GM12873 (cell line): Measurements from ENCODE around the gene OTUB1.

Source experiments
- TF ChIP-seq, protein P1 (sequence below): IDR thresholded peaks from 2 replicates; pipeline ENCODE4 v1.5.1; 2012; ENCODE audit warnings: low read depth, mild to moderate bottlenecking, moderate library complexity, low read length, control low read depth; ENCODE audit not compliant: insufficient read depth; ENCODE audit errors: missing control alignments

OTUB1 gene

DNA sequence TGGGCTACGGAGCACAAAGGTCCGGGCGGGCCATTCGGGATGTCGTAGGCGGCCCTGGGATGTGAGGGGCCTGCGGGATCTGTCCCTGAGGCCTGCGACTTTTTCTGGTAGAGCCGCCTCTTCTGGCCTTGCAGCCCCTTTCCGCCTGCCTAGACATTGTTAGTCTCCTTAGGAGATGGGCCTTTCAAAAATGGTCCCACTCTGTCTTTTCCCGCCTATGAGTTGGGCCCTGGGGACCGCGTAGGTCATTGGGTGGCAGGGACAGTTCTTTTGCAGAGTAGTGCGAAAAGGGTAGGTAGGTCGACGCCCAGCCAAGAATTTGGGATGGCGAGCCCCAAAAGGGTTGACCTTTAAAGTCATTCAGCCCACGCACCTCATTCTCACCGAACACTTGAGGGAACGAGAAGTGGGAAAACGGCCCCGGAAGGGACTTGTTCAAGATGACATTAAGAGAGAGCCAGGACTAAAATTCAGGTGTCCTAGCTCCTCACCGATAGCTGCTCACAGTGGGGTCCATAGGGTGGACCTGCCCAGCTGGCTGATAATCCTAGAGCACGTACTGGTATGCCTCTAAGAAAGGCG, 785 bp downstream of the OTUB1 start:
- TF ChIP-seq, protein P1, sequence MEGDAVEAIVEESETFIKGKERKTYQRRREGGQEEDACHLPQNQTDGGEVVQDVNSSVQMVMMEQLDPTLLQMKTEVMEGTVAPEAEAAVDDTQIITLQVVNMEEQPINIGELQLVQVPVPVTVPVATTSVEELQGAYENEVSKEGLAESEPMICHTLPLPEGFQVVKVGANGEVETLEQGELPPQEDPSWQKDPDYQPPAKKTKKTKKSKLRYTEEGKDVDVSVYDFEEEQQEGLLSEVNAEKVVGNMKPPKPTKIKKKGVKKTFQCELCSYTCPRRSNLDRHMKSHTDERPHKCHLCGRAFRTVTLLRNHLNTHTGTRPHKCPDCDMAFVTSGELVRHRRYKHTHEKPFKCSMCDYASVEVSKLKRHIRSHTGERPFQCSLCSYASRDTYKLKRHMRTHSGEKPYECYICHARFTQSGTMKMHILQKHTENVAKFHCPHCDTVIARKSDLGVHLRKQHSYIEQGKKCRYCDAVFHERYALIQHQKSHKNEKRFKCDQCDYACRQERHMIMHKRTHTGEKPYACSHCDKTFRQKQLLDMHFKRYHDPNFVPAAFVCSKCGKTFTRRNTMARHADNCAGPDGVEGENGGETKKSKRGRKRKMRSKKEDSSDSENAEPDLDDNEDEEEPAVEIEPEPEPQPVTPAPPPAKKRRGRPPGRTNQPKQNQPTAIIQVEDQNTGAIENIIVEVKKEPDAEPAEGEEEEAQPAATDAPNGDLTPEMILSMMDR, result no peak

DNA sequence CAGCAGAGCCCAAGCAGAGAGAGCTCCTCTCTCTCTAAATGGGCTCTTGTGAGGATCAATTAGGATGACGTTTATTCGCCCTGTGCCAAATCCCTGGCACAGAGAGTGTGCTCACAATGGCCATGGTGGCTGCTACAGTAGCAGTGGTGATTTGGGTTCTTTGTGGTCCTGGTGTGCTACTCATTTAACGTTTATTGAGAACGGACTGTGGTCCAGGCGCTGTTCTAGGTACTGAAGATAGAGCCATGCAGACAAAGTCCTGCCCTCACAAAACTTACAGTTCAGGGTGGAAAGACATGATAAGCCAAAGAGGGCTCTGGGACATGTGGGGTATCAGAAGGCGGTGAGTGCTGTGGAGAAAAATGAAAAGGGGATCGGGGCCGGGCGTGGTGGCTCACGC, 5.3 kb downstream of the OTUB1 start:
- TF ChIP-seq, protein P1, result no peak

DNA sequence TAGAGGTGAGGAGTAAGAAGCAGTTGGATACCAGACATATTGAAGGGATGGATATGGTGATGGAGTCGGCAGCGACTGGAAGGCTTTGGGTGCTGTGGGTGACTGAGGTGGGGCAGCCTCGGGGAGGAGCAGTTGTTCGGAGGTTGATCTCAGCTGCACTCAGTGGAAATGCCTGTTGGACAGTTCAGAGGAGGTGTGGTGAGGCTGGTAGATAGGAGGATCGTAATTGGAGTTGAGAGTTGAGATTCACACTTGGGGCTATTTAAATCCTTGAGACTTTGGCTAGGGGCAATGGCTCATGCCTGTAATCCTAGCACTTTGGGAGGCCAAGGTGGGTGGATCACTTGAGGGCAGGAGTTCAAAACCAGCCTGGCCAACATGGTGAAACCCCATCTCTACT, 6.9 kb downstream of the OTUB1 start:
- TF ChIP-seq, protein P1, result no peak

DNA sequence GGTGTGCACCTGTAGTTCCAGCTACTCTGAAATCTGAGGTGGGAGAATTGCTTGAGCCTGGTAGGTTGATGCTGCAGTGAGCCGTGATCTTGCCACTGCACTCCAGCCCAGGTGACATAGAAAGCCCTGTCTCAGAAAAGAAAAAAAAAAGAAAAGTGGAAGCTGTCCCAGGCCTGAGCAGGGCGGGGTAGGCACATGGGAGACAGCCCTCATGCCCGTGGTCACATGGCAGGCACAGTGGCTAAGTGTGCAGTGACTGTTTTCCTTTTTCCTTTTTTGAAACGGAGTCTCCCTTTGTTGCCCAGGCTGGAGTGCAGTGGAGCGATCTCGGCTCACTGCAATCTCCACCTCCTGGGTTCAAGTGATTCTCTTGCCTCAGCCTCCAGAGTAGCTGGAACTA, 7.8 kb downstream of the OTUB1 start:
- TF ChIP-seq, protein P1, result no peak

DNA sequence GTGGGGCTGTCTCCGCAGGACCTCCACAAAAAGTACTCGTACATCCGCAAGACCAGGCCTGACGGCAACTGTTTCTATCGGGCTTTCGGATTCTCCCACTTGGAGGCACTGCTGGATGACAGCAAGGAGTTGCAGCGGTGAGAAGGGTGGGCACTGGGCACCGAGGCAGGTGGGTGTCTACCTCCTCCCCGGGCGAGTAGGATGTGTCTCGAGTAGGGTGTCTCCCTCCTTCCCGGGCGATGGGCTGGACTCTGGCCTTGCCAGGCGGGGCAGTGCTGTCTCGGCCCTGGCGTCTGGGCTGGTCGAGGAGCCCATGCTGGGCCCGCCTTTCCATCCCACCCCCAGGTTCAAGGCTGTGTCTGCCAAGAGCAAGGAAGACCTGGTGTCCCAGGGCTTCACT, 10.3 kb downstream of the OTUB1 start:
- TF ChIP-seq, protein P1, result no peak

DNA sequence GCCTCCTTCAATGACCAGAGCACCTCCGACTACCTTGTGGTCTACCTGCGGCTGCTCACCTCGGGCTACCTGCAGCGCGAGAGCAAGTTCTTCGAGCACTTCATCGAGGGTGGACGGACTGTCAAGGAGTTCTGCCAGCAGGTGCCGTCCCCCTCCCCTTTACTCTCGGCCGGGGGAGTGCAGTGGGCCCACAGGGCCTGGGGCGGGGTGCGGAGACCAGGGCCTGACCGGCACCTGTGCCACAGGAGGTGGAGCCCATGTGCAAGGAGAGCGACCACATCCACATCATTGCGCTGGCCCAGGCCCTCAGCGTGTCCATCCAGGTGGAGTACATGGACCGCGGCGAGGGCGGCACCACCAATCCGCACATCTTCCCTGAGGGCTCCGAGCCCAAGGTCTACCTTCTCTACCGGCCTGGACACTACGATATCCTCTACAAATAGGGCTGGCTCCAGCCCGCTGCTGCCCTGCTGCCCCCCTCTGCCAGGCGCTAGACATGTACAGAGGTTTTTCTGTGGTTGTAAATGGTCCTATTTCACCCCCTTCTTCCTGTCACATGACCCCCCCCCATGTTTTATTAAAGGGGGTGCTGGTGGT, 11.0 kb downstream of the OTUB1 start:
- TF ChIP-seq, protein P1, result no peak

DNA sequence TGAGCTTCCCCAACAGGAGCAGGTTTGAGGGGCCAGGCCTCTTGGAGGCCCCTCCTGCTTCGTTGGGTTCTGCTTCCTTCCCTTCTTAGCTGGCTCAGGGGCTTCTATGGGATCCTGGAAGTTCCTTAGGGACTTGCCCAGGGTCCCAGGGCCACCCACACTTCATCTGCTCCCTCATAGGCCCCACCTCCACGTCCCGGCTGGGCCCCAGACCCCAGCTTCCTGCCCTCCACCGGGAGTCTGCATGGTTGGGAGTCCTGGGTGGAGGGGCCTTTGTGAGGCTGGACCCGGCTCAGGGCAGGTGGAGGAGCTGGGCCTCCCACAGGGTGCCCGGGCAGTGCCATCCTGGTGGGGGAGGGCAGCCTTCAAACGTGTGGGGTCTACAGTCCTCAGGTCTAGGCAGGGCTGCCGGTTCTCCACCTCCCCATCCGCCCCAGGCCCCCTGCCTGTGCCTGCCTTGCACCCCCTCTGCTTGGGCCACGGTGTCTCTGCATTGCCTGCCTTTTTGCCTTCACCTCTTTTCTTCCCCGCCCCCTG, 11.6 kb downstream of the OTUB1 start:
- TF ChIP-seq, protein P1, result no peak
